SU-DHL-6 (cell line): ENCODE data around the gene ACOX3.

Experiments used
- EZH2phosphoT487 ChIP-seq: fragments of 200-600 bp; sonication (generic), shearing (Covaris generic); conservative IDR thresholded peaks from 2 replicates; pipeline ENCODE4 v1.6.1; 2018; ENCODE audit warnings: mild to moderate bottlenecking, antibody characterized with exemption, low read length, moderate library complexity, mixed read lengths
- TF ChIP-seq, protein P1 (sequence below): fragments of 200-600 bp; sonication (generic); IDR thresholded peaks from one replicate; pipeline ENCODE4 v1.5.1; 2017; ENCODE audit warnings: antibody characterized with exemption, mild to moderate bottlenecking, low read length, moderate library complexity; ENCODE audit not compliant: insufficient read depth, poor library complexity, severe bottlenecking

DNA sequence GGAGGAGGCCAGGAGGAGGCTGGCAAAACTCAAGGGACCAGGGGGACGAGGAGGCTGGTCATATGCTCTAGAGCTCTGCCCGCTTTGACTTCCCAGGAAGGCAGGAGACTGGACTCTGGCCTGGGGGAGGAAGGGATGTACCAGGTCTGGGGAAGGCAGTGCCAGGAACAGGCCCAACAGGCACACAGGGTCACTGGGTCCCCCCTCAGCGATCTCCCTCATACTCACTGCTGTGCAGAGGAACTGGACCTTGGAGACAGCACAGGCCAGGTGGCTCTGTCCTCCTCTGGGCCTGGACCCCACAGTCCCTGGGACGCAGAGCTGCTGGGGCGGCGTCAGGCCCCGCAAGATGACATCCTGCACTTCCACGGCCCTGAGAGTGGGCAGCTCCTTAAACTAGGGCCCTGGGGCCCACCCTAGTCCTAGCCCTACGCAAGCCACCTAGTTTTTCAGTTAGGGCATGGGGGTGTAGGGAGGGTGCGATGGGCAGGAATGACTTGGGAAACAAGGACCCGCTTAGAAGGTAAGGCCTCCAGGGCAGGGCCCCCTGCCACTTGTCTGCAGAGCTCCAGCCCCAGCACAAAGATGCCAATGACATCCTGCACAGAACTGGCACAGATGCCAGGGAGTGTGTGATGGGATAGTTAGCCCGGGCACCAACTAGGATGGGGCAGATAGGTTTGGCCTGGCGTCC lies 111.5 kb downstream of the ACOX3 start:
- TF ChIP-seq, protein P1, sequence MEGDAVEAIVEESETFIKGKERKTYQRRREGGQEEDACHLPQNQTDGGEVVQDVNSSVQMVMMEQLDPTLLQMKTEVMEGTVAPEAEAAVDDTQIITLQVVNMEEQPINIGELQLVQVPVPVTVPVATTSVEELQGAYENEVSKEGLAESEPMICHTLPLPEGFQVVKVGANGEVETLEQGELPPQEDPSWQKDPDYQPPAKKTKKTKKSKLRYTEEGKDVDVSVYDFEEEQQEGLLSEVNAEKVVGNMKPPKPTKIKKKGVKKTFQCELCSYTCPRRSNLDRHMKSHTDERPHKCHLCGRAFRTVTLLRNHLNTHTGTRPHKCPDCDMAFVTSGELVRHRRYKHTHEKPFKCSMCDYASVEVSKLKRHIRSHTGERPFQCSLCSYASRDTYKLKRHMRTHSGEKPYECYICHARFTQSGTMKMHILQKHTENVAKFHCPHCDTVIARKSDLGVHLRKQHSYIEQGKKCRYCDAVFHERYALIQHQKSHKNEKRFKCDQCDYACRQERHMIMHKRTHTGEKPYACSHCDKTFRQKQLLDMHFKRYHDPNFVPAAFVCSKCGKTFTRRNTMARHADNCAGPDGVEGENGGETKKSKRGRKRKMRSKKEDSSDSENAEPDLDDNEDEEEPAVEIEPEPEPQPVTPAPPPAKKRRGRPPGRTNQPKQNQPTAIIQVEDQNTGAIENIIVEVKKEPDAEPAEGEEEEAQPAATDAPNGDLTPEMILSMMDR, result no peak
- TF ChIP-seq EZH2phosphoT487, result no peak
